ENCODE measurements around the gene KIAA1671. TPM values are rescaled to one million over a fixed set of nuclear protein-coding genes. Genes with fewer than 3 reads are reported as not detected.

KIAA1671 gene
- total and polyA plus RNA-seq, 2 of the 13 experiments (the other 11 are each of a cell fraction or from before 2014, with no cell fraction given), result 13.5 to 13.6 TPM

DNA sequence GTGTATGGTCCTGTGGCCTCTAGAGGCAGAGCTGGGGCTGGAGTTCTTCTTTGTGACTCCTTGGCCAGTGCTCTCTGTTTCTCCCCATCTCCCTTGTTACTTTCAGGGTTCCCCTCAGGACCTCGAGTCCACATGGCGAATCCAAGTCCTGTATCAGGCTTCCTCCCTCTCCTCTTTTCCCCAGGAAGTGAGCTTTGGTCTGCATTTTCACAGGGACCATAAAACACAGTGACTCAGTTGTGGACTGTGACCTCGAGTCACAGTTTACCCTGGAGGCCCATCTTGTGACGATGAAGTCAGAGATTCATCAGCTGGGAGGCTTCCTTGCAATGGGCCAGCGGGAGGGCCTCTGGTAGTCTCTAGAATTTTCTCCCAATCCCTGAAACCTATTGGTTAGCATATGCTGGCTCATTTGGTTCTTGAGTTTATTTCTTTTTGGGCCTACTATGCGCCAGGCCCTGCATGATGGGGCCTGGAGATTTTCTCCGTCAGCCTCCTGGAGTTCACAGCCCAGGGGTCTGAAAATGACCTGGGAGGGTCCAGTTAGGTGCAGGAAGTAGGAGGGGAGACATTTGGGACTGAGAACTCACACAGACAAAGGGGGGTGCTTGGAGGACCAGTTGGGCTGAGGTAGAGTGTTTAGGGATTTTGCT is 100.8 kb downstream of the KIAA1671 start:
- POLR2A ChIA-PET, result interaction anchor here (1.1 kb wide), 1 partner anchor 58 kb away, joined by 4 read pairs; no protein-coding TSS in a partner anchor
- 57% methylated on average over 6 of the region's 7 CpGs for WGBS (ENCODE audit: low lambda C conversion rate)
- H3K27ac ChIP-seq (ENCODE audit: extremely low read length, insufficient read depth, low read length), result peak overlapping the region; percentile 53
- CTCF ChIA-PET (ENCODE audit: low intra/inter-chr PET ratio, low total read pairs), result no interaction called here
- DNase-seq (ENCODE audit: low spot score) (peak; percentile 63), ATAC-seq (no peak), FAIRE-seq (no peak)
- H3K4me2 ChIP-seq (ENCODE audit: low read depth, low read length), result peak overlapping the region; percentile 21
- H3K27me3 ChIP-seq (ENCODE audit: control insufficient read depth in 1 of 2, insufficient read depth in 2 of 2, low read length in 2 of 2), result no peaks in the 10 kb centered on the region
- no peak overlapping the region for H2AFZ ChIP-seq (ENCODE audit: low read length)
- BruUV-seq (replicated peaks), result no TSS peak
- no peaks in the 10 kb centered on the region for H3K79me2 ChIP-seq (ENCODE audit: insufficient read depth, low read length)
- H4K20me1 ChIP-seq (ENCODE audit: insufficient read depth, low read length), result no peaks in the 10 kb centered on the region; the same call in 1 of the 2 replicates
- in situ Hi-C loops (cut with HindIII; ENCODE audit: extremely low pct_ligation_motif_present, low pct_unique_long_range_greater_than_20kb) (loop anchor here (10.0 kb wide), 1 partner anchor 108 kb away; the partner anchor contains the start of gene LHFPL7), intact Hi-C loops (cut with micrococcal nuclease; ENCODE audit: unreplicated experiment) (no loop called here)
- H3K36me3 ChIP-seq (replicated peaks in 1 of 2; ENCODE audit: control insufficient read depth in 1 of 2, insufficient read depth in 2 of 2, low read length in 2 of 2), result peaks cover 12 to 23% of the 10 kb centered on the region in 2 experiments
- no peak overlapping the region for H3K4me3 ChIP-seq (replicated peaks in 1 of 3; ENCODE audit: insufficient read depth in 1 of 3, low read depth in 2 of 3, low read length in 3 of 3)
- peak overlapping the region; percentile 10; the same call in 1 of the 2 replicates for H3K9ac ChIP-seq (ENCODE audit: insufficient read depth, low read depth, low read length)
- peaks cover 6% of the 10 kb centered on the region; the same call in 1 of the 2 replicates for H3K9me3 ChIP-seq (ENCODE audit: low read length)
- peaks cover 36% of the 10 kb centered on the region for H3K4me1 ChIP-seq (ENCODE audit: insufficient read depth, low read length)
- TF ChIP-seq SMARCC2 (IDR thresholded peaks at IDR 0.05), result no peak
- TF ChIP-seq, protein P1, sequence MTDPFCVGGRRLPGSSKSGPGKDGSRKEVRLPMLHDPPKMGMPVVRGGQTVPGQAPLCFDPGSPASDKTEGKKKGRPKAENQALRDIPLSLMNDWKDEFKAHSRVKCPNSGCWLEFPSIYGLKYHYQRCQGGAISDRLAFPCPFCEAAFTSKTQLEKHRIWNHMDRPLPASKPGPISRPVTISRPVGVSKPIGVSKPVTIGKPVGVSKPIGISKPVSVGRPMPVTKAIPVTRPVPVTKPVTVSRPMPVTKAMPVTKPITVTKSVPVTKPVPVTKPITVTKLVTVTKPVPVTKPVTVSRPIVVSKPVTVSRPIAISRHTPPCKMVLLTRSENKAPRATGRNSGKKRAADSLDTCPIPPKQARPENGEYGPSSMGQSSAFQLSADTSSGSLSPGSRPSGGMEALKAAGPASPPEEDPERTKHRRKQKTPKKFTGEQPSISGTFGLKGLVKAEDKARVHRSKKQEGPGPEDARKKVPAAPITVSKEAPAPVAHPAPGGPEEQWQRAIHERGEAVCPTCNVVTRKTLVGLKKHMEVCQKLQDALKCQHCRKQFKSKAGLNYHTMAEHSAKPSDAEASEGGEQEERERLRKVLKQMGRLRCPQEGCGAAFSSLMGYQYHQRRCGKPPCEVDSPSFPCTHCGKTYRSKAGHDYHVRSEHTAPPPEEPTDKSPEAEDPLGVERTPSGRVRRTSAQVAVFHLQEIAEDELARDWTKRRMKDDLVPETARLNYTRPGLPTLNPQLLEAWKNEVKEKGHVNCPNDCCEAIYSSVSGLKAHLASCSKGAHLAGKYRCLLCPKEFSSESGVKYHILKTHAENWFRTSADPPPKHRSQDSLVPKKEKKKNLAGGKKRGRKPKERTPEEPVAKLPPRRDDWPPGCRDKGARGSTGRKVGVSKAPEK (CRISPR knock-in tag; IDR thresholded peaks at IDR 0.05; ENCODE audit: borderline replicate concordance), result no peak
- TF ChIP-seq ARNT (IDR thresholded peaks at IDR 0.05), result no peak
- no peak for TF ChIP-seq JUND (CRISPR knock-in tag; IDR thresholded peaks at IDR 0.05)
- TF ChIP-seq, protein P2, sequence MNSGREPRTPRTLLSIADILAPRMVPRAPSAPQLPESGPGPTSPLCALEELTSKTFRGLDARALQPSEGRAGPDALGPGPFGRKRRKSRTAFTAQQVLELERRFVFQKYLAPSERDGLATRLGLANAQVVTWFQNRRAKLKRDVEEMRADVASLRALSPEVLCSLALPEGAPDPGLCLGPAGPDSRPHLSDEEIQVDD (CRISPR knock-in tag; IDR thresholded peaks at IDR 0.05; ENCODE audit: borderline replicate concordance), result no peak
- TF ChIP-seq ELF3 (CRISPR knock-in tag; IDR thresholded peaks at IDR 0.05), result peak; percentile 70
- no peak for TF ChIP-seq SP2 (CRISPR knock-in tag; IDR thresholded peaks at IDR 0.05)
- no peak; the same call in 1 of the 2 replicates for TF ChIP-seq YEATS2 (CRISPR knock-in tag; IDR thresholded peaks at IDR 0.05; ENCODE audit: borderline replicate concordance)
- peak; percentile 43; the same call in 1 of the 2 replicates for TF ChIP-seq FOXA3 (CRISPR knock-in tag; IDR thresholded peaks at IDR 0.05)
- TF ChIP-seq, protein P3, sequence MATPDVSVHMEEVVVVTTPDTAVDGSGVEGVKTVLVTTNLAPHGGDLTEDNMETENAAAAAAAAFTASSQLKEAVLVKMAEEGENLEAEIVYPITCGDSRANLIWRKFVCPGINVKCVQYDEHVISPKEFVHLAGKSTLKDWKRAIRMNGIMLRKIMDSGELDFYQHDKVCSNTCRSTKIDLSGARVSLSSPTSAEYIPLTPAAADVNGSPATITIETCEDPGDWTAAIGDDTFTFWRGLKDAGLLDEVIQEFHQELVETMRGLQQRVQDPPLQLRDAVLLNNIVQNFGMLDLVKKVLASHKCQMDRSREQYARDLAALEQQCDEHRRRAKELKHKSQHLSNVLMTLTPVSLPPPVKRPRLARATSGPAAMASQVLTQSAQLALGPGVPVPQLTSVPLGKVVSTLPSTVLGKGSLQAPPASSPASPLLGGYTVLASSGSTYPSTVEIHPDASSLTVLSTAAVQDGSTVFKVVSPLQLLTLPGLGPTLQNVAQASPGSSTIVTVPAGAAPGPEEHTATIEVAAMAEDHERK (CRISPR knock-in tag; IDR thresholded peaks at IDR 0.05; ENCODE audit: low read depth), result no peak
- no peak; the same call in 1 of the 2 replicates for TF ChIP-seq HMG20A (CRISPR knock-in tag; IDR thresholded peaks at IDR 0.05; ENCODE audit: borderline replicate concordance)
- no peak; the same call in 1 of the 2 replicates for TF ChIP-seq RCOR2 (CRISPR knock-in tag; IDR thresholded peaks at IDR 0.05)
- TF ChIP-seq IKZF4 (CRISPR knock-in tag; IDR thresholded peaks at IDR 0.05; ENCODE audit: borderline replicate concordance, low read depth, not compliant biosample characterization), result no peak
- TF ChIP-seq ZNF350 (CRISPR knock-in tag; IDR thresholded peaks at IDR 0.05; ENCODE audit: borderline replicate concordance, low read depth), result no peak
- no peak for TF ChIP-seq ZNF326 (CRISPR knock-in tag; IDR thresholded peaks at IDR 0.05; ENCODE audit: borderline replicate concordance)
- TF ChIP-seq, protein P4, sequence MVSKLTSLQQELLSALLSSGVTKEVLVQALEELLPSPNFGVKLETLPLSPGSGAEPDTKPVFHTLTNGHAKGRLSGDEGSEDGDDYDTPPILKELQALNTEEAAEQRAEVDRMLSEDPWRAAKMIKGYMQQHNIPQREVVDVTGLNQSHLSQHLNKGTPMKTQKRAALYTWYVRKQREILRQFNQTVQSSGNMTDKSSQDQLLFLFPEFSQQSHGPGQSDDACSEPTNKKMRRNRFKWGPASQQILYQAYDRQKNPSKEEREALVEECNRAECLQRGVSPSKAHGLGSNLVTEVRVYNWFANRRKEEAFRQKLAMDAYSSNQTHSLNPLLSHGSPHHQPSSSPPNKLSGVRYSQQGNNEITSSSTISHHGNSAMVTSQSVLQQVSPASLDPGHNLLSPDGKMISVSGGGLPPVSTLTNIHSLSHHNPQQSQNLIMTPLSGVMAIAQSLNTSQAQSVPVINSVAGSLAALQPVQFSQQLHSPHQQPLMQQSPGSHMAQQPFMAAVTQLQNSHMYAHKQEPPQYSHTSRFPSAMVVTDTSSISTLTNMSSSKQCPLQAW (CRISPR knock-in tag; IDR thresholded peaks at IDR 0.05), result no peak
- TF ChIP-seq, protein P5, sequence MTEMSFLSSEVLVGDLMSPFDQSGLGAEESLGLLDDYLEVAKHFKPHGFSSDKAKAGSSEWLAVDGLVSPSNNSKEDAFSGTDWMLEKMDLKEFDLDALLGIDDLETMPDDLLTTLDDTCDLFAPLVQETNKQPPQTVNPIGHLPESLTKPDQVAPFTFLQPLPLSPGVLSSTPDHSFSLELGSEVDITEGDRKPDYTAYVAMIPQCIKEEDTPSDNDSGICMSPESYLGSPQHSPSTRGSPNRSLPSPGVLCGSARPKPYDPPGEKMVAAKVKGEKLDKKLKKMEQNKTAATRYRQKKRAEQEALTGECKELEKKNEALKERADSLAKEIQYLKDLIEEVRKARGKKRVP (CRISPR knock-in tag; IDR thresholded peaks at IDR 0.05), result no peak
